GM12801 (cell line): ENCODE results near the gene MPO.

ENCODE experiments used
- TF ChIP-seq, protein P1 (sequence below): IDR thresholded peaks from one replicate; pipeline ENCODE4 v1.5.1; 2011; ENCODE audit warnings: control low read depth; ENCODE audit not compliant: insufficient read length; ENCODE audit errors: extremely low read depth

The MPO gene

DNA sequence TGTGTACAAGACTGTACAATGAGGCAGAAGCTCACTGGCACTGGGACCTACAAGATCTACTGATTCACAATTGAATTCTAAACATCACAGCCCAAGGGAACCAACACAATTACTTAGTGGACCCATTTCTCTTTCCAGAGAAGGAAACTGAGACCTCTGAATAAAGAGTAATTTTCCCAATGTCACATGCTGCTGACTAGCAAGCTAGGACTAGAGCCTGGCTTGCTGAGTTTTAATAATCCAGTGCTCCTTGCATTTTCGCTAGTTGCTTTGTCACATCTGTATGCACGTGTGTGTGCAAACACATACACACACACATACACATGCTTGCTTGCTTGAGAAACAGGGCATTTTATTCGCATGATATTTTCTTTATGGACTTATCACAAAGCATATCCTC, 46.2 kb downstream of the MPO start:
- TF ChIP-seq, protein P1, sequence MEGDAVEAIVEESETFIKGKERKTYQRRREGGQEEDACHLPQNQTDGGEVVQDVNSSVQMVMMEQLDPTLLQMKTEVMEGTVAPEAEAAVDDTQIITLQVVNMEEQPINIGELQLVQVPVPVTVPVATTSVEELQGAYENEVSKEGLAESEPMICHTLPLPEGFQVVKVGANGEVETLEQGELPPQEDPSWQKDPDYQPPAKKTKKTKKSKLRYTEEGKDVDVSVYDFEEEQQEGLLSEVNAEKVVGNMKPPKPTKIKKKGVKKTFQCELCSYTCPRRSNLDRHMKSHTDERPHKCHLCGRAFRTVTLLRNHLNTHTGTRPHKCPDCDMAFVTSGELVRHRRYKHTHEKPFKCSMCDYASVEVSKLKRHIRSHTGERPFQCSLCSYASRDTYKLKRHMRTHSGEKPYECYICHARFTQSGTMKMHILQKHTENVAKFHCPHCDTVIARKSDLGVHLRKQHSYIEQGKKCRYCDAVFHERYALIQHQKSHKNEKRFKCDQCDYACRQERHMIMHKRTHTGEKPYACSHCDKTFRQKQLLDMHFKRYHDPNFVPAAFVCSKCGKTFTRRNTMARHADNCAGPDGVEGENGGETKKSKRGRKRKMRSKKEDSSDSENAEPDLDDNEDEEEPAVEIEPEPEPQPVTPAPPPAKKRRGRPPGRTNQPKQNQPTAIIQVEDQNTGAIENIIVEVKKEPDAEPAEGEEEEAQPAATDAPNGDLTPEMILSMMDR, result no peak

DNA sequence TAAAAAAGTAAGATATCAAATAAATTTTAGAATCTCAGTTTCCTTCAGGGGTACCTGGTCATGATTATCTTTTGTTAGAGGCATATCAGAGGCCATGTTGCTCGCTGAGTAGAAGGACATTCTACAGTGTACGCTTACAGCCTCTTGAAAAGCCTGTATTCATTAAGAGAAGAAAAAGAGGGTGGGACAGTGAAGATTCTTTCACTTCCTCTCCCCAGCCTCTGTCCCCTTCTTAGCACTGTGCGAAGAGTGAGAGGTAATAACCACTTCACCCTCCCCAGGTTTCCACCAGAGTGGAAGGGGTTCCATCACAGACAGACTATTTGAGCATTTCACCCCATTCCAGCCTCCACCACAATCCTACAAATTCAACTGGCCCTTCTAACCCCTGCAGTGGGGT, 47.2 kb downstream of the MPO start:
- TF ChIP-seq, protein P1, result no peak

GRCh38 chr17:58232707-58233156, 48.0 kb downstream of the MPO start:
- TF ChIP-seq, protein P1, result no peak

DNA sequence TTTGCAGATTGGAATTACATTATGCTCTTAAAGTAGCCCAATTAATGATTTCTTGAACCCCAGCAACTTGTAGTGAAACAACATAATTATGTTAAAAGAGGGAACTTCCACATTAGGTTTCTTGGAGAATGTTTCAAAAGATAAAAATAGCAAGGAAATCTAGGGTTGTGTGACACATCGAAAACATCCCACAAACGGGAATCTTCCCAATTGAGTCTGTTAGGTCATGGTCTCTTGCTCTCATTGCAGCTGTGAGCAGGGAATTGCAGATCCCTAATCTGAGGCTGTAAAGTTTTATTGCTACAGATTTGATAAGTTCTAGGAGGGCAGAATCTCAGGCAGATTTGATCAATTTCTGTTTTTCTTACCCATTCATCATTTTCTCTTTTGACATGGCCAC, 49.1 kb downstream of the MPO start:
- TF ChIP-seq, protein P1, result no peak

DNA sequence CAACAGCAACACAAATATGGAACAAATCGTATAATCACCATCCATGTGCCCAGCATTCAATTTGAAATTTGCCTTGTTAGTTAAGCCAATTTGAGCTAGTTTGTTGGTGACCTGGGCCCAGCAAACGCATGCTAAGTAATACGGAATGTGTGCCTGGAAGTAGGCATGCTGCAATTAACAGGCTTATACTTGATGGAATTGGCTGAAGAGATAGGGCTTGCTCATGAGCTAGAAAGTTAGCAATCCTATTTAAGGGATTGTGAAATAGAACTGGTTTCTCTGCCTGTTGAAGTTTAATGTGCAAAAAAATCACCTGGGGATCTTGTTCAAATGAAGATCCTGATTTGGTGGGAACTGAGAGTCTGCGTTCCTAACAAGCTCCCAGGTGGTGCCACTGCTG, 50.9 kb downstream of the MPO start:
- TF ChIP-seq, protein P1, result no peak

- TF ChIP-seq, protein P1, result no peak
Measured at GRCh38 chr17:58229384-58229783, 51.4 kb downstream of the MPO start.

- TF ChIP-seq, protein P1, result no peak
Measured at GRCh38 chr17:58228679-58229078, 52.1 kb downstream of the MPO start.

DNA sequence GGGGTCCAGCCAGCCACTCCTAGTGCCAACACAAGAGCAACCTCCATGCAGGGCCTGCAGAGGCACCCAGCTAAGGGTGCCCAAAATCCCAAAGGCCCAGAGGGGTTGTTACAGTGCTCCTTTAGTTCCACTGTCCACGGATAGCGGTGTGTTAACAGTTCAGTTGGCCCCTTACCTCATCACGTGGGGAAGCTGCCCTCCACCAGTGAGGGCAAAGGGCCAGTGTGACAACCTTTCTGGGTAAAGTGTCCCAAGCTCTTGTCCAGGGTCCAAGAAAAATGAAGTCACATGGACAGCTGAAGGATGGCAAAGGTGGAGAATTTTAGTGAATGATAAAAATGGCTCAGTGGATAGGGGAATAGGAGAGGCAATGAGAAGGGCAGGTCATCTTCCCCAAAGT, 53.0 kb downstream of the MPO start:
- TF ChIP-seq, protein P1, result no peak
